GM12873 (cell line): ENCODE measurements around the gene GPR18.

Experiments
- TF ChIP-seq, protein P1 (sequence below): IDR thresholded peaks from 2 replicates; pipeline ENCODE4 v1.5.1; 2012; ENCODE audit warnings: low read depth, mild to moderate bottlenecking, moderate library complexity, low read length, control low read depth; ENCODE audit not compliant: insufficient read depth; ENCODE audit errors: missing control alignments

Gene GPR18

DNA sequence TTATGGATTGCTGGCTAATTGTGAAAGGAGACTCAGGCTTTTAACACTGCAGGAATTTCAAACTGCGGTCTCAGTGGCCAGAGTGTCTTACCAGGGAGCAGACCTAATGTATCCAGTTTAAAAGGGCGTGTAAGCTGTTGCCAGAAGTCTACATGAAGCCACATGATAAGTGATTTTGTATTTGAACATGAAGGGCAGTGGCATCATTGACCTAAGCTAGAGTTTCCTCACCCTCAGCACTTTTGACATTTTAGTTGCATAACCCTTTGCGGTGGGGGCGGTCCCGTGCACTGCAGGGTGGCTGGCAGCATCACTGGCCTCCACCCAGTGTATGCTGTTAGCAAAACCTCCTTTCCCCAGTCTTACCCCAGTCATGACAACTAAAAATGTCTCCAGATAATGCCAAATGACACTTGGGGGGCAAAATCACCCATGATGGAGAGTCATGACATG lies 23.7 kb upstream of the GPR18 start:
- TF ChIP-seq, protein P1, sequence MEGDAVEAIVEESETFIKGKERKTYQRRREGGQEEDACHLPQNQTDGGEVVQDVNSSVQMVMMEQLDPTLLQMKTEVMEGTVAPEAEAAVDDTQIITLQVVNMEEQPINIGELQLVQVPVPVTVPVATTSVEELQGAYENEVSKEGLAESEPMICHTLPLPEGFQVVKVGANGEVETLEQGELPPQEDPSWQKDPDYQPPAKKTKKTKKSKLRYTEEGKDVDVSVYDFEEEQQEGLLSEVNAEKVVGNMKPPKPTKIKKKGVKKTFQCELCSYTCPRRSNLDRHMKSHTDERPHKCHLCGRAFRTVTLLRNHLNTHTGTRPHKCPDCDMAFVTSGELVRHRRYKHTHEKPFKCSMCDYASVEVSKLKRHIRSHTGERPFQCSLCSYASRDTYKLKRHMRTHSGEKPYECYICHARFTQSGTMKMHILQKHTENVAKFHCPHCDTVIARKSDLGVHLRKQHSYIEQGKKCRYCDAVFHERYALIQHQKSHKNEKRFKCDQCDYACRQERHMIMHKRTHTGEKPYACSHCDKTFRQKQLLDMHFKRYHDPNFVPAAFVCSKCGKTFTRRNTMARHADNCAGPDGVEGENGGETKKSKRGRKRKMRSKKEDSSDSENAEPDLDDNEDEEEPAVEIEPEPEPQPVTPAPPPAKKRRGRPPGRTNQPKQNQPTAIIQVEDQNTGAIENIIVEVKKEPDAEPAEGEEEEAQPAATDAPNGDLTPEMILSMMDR = no peak

DNA sequence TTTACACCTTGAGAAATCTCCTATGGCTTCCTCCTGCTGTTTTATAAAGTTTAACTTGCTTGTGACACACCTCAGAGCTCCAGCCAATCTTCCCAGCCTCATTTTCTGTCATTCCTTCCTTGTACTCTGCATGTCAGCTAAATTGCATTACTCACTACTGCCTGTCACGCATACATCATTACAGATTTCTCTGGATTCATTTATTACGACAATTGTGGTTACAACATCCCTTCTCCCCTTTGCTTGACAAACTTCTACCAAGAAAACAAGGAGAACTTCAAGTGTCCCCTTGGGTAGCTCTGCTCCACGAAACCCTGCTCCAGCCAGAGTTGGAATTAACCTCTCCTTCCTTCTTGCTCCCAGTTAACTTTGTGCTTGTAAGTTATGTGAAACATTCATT lies 22.0 kb upstream of the GPR18 start:
- TF ChIP-seq, protein P1 = no peak

DNA sequence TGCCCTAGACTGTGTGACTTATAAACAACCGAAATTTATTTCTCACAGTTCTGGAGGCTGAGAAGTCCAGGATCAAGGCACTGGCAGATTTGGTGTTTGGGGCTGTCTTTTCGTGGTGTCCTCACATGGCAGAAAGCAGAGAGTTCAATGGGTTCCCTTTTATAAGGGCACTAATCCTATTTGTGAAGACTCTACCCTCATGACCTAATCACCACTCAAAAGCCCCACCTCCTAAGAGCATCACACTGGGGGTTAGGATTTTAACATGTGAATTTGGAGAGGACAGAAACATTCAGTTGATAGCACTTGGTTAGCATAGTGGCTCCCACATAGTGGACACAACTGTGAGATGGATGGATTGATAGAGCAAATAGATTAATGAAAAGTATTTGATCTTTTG lies 21.5 kb upstream of the GPR18 start:
- TF ChIP-seq, protein P1 = no peak

DNA sequence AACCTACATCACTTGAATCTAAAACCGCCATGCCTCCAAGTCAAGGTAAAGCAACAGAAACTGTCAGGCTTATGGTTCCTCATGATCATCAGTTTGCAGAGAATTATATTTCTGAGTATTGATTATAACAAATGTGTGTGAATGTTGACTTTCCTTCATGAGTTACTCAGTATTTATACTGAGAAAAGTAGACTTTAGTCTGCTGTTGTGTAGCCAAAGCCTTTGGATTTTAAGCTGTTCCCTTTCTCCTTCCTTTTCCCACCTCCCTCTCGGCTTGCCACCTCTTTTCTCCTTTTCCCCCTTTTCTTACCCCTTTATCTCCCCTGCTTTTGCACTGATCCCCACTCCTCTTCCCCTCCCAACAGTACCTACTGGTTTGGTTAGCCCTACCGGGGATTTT lies 20.7 kb upstream of the GPR18 start:
- TF ChIP-seq, protein P1 = no peak

DNA sequence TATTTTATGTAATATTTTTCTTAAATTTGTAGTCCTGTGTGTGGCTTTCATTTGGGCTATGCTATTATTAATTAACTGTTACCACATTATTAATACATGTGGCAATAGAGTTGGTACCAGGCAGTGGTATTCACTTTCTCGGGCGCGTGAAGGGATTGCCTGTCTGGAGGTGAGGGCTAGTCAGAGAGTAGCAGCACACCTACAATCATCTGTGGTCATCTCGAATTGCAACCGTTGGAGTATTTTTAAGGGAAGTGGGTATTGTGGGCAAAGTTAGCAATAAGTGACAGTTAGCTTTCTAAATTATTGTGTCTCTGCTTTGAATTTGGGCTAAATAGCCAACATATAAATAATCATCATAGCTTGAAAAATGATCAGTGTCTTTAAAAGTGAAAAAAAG lies 20.0 kb upstream of the GPR18 start:
- TF ChIP-seq, protein P1 = no peak

DNA sequence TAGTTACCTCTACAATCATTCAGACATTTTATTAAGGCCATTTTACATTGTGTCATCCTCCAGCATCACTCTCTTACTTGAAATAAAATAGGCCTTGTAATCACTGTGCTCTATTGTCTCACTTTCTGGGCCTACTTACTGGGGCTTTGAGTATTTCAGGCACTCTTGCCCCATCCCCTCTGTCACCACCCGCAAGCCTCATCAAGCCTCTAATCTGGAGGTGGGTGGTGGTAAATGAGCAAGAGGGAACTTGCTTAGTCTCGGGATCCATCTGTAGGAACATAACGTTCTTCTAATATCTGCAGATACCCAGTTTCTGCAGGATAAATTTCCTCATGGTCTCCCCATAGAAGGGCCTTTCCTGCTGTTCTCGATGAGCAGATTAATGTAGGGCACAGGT lies 19.4 kb upstream of the GPR18 start:
- TF ChIP-seq, protein P1 = no peak

DNA sequence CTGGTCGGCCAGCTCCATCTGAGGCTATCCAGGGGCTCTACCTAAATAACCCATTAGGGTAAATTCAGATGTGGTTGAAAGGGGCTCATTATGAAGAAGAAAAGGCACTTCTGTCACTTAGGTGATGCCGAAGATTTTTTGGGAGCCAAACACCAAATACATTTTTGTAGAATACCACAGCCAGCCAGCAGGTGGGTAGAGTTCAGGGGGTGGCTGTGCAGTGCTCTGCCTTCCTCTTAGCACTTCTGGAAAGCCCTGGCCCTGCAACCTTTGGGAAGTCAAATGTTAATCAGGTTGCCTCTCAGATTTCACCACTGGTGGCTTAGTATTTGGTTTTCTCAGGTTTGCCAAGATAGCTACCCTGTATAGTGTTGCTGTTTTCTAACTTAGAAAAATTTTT lies 18.5 kb upstream of the GPR18 start:
- TF ChIP-seq, protein P1 = peak; percentile 33
